ENCODE measurements around the gene COL18A1.

Gene COL18A1

DNA sequence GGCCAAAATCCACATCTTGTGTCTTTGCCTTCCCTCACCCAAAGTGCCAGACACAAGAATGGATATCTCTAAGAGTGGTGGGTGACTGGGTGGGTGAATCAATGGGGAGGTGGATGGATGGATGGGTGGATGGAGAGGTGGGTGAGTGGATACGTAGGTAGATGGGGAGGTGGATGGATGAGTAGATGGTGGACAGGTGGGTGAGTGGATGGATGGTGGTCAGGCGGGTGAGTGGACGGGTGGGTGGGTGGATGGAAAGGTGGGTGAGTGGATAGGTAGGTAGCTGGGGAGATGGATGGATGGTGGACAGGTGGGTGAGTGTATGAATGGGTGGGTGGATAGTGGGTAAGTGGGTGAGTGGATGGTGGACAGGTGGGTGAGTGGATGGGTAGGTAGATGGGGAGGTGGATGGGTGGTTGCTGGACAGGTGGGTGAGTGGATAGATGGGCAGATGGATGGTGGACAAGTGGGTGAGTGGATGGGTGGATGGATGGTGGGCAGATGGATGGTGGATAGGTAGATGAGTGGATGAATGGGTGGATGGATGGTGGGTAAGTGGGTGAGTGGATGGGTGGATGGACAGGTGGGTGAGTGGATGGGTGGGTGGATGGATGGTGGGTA lies 103.0 kb downstream of the COL18A1 start:
- DNase-seq (ENCODE audit: low spot score) = peak; percentile 64

DNA sequence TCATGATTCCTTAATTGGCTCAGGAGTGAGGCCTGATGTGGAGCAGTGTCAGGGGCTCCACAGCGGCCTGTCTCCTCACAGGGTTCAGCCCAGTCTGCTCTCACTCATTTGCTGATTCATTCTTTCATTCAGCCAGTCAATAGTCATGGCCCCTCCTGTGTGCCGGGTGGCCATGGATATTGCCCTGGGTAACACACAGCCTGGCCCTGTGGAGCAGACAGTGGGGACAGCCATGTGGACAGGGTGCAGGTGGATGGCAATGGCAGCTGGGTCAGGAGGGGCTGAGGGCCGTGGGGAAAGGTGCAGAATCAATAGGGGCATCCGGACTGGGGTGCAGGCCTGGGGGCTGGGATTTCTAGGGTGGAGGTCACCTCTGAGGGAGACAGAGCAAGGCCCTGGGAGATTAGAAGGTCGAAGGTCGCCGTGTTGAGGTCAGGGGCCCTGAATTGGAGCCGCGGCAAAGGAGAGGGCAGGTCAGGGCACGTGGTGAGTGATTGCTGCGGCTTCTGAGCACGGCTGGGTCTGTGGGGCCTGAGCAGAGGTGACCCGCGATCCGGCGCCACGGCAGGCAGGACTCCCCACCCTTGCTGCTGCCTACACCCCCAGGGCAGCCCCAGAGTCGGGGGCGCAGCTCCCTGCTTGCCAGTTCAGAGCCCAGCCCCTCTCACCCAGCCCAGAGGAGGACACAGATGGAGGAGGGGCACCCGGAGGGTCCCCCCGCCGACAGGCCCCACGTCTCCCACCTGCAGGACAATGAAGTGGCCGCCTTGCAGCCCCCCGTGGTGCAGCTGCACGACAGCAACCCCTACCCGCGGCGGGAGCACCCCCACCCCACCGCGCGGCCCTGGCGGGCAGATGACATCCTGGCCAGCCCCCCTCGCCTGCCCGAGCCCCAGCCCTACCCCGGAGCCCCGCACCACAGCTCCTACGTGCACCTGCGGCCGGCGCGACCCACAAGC lies 103.9 kb downstream of the COL18A1 start:
- no peak for DNase-seq (ENCODE audit: low spot score)

- no peak for DNase-seq (ENCODE audit: low spot score)
Observed at GRCh38 chr21:45509566-45510465, 104.9 kb downstream of the COL18A1 start.

DNA sequence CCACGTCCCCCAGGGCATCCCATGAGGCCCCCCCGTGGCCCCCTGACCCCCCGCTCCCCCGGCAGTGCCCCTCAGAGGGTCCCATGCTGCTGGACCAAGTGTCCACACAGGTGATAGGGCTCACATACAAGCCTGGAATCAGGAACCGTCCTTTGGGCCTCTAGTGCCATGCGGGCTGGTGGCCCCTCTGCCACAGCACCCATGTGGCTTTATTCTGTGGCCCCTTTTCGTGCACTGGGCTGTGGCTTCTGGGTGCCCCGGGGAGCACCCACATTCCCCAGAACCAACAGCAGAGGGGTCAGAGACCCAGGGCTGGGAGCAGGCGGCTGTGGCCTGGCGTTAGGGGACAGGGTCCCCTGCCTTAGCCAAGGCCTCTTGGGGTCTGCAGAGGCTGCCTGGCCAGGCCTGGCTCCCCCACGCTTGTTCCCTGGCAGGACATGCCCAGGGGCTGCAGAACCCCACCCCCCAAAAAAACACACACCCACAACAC lies 105.5 kb downstream of the COL18A1 start:
- DNase-seq (ENCODE audit: low spot score) = no peak

- no peak for DNase-seq (ENCODE audit: low spot score)
Observed at GRCh38 chr21:45511007-45511406, 106.0 kb downstream of the COL18A1 start.

DNA sequence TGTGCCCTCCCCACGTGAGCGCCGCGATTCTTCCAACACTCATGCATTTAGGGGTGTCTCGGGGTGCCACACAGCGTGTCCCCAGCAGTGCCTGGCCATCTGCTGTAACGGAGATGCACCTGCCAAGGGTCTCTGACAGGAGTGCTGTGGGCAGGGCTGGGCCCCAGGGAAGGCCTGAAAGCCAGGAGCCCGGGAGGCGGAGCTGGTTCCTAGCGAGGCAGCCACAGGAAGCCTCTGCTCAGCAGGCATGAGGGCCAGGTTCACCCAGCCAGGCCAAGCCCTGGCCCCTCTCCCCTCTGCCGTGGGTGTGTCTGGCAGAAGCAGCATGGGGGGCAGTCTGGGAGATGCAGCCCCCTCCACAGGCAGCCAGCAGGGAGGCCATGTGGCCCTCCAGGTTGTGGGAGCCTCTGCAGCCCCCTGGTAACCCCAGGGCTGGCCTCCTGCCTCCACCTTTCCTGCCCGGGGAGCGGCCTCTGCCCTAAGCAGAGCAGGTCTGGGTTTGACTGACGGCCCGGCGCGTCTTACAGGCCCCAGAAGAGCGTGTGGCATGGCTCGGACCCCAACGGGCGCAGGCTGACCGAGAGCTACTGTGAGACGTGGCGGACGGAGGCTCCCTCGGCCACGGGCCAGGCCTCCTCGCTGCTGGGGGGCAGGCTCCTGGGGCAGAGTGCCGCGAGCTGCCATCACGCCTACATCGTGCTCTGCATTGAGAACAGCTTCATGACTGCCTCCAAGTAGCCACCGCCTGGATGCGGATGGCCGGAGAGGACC lies 106.9 kb downstream of the COL18A1 start:
- no peak for DNase-seq (ENCODE audit: low spot score)

DNA sequence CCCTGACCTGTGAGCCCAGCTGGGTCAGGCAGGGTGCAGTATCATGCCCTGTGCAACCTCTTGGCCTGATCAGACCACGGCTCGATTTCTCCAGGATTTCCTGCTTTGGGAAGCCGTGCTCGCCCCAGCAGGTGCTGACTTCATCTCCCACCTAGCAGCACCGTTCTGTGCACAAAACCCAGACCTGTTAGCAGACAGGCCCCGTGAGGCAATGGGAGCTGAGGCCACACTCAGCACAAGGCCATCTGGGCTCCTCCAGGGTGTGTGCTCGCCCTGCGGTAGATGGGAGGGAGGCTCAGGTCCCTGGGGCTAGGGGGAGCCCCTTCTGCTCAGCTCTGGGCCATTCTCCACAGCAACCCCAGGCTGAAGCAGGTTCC lies 107.6 kb downstream of the COL18A1 start:
- DNase-seq (ENCODE audit: low spot score) = no peak

DNA sequence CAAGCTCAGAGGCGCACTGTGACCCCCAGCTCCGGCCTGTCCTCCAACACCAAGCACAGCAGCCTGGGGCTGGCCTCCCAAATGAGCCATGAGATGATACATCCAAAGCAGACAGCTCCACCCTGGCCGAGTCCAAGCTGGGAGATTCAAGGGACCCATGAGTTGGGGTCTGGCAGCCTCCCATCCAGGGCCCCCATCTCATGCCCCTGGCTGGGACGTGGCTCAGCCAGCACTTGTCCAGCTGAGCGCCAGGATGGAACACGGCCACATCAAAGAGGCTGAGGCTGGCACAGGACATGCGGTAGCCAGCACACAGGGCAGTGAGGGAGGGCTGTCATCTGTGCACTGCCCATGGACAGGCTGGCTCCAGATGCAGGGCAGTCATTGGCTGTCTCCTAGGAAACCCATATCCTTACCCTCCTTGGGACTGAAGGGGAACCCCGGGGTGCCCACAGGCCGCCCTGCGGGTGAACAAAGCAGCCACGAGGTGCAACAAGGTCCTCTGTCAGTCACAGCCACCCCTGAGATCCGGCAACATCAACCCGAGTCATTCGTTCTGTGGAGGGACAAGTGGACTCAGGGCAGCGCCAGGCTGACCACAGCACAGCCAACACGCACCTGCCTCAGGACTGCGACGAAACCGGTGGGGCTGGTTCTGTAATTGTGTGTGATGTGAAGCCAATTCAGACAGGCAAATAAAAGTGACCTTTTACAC lies 108.2 kb downstream of the COL18A1 start:
- DNase-seq (ENCODE audit: low spot score) = no peak

- no peak for DNase-seq (ENCODE audit: low spot score)
Observed at GRCh38 chr21:45513741-45514310, 108.9 kb downstream of the COL18A1 start.

DNA sequence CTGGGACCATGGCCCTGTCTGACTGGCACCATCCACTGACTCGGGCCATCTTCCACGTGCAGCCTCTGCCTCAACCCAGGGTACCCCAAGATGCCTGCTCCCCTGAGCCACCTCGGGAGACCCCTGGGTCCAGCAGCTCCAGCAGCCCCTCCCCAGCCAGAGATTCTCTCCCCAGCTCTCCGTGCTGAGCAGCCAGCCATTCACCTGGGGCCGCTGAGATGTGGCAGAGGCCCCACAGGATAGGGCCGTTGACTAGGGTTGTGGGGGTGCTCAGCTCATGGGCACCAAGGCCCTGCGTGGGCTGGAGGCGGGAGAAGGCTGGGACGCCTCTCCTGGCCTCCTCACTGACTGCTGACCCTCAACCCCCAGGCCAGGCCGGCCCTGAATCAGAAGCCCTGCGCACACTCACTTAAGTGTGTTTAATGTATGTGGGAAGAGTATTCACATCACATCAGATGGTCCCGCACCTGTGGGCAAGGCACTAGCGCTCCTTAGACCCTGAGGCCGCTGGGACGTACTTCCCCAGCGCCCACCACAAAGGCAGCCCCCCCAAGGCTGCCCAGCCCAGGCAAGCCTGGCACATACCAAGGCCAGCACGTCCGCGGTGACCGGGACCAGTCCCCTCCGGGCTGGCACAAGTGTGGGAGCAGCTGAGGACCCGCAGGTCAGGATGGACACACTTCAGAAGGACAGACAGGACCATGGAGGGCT lies 109.5 kb downstream of the COL18A1 start:
- no peak for DNase-seq (ENCODE audit: low spot score)

- no peak for DNase-seq (ENCODE audit: low spot score)
Observed at GRCh38 chr21:45515241-45516061, 110.5 kb downstream of the COL18A1 start.

- no peak for DNase-seq (ENCODE audit: low spot score)
Observed at GRCh38 chr21:45516071-45516670, 111.2 kb downstream of the COL18A1 start.

DNA sequence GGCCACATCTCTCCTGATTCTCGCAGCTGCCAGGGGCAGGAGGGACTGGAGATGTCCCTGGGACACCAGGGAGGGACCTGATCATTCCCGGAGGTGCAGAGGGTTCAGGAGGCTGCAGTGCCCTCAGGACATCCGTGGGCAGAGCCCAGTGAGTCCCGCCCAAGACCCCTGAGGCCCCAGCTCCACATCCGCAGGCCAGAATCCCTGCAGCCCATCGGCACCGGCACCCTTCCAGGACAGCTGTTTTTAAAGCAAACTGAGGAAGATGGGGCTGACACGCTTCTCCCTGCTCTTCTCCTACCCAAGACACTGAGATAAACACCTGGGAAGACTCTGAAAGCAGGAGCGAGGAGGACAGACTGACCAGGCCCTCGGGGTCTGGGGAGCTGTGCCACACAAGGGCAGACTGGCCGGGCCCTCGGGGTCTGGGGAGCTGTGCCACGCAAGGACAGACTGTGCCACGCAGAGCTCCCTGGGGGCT lies 111.7 kb downstream of the COL18A1 start:
- no peak for DNase-seq (ENCODE audit: low spot score)

- no peak for DNase-seq (ENCODE audit: low spot score)
Observed at GRCh38 chr21:45517249-45518065, 112.5 kb downstream of the COL18A1 start.

DNA sequence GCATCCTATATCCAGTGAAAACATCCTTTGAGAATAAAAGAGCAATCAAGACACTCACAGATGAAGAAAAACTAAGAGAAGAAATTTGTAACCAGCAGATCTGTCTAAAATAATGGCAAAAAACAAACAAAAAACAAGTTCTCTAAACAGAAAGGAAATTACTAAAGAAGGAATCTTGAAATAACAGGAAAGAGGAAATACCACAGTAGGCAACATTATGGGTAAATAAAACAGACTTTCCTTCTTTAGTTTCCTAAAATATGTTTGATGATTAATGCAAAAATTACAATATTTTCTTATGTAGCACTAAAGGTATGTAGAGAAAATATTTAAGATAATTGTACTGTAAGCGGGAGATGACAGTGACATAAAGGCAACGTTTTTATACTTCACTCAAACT lies 113.8 kb downstream of the COL18A1 start:
- DNase-seq (ENCODE audit: low spot score) = no peak

DNA sequence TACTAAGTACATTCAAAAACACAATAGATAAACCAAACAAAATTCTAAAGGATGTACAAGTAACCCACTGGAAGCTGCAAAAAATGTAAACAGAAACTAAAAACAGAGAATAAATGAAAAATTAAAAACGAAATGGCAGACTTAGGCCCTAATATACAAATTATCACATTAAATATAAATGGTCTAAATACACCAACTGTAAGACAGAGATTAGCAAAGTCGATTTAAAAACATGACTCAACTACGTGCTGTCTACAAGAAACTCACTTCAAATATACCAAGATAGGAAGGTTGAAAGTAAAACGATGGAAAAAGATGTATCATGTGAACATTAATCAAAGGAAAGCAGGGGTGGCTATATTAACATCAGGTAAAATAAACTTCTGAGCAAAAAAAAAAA lies 114.2 kb downstream of the COL18A1 start:
- no peak for DNase-seq (ENCODE audit: low spot score)

- DNase-seq (ENCODE audit: low spot score) = no peak
Observed at GRCh38 chr21:45521241-45521640, 116.3 kb downstream of the COL18A1 start.

Data from left forelimb (tissue), 1 donor.